Ishikawa (cell line): ENCODE results near the gene DRD1.

Experiments
- CEBPB ChIP-seq: IDR thresholded peaks from 2 replicates; pipeline ENCODE4 v1.6.1; 2012
- CREB1 ChIP-seq: IDR thresholded peaks from 2 replicates; pipeline ENCODE4 v1.6.1; 2012; ENCODE audit warnings: low read depth
- EGR1 ChIP-seq: IDR thresholded peaks from 2 replicates; pipeline ENCODE4 v1.6.1; 2012
- EP300 ChIP-seq: IDR thresholded peaks from 2 replicates; pipeline ENCODE4 v1.6.1; 2012; ENCODE audit warnings: borderline replicate concordance
- FOXM1 ChIP-seq: IDR thresholded peaks from 2 replicates; pipeline ENCODE4 v1.6.1; 2012; ENCODE audit warnings: low read depth, borderline replicate concordance
- MAX ChIP-seq: IDR thresholded peaks from 2 replicates; pipeline ENCODE4 v1.6.1; 2012
- NFIC ChIP-seq: IDR thresholded peaks from 2 replicates; pipeline ENCODE4 v1.6.1; 2012
- RAD21 ChIP-seq: IDR thresholded peaks from 2 replicates; pipeline ENCODE4 v1.6.1; 2012; ENCODE audit warnings: low read depth
- REST ChIP-seq: IDR thresholded peaks from 2 replicates; pipeline ENCODE4 v1.6.1; 2012; ENCODE audit warnings: low read depth, mild to moderate bottlenecking
- TAF1 ChIP-seq: IDR thresholded peaks from 2 replicates; pipeline ENCODE4 v1.6.1; 2012; ENCODE audit warnings: low read depth, mild to moderate bottlenecking
- TCF12 ChIP-seq: IDR thresholded peaks from 2 replicates; pipeline ENCODE4 v1.6.1; 2012; ENCODE audit warnings: low read depth
- TEAD4 ChIP-seq: IDR thresholded peaks from 2 replicates; pipeline ENCODE4 v1.6.1; 2012
- YY1 ChIP-seq: IDR thresholded peaks from 2 replicates; pipeline ENCODE4 v1.6.1; 2012; ENCODE audit warnings: low read depth
- ZBTB7A ChIP-seq: IDR thresholded peaks from 2 replicates; pipeline ENCODE4 v1.6.1; 2012; ENCODE audit warnings: low read depth
- TF ChIP-seq, protein P1 (sequence below): IDR thresholded peaks from 2 replicates; pipeline ENCODE4 v1.6.1; 2012

Gene DRD1

DNA sequence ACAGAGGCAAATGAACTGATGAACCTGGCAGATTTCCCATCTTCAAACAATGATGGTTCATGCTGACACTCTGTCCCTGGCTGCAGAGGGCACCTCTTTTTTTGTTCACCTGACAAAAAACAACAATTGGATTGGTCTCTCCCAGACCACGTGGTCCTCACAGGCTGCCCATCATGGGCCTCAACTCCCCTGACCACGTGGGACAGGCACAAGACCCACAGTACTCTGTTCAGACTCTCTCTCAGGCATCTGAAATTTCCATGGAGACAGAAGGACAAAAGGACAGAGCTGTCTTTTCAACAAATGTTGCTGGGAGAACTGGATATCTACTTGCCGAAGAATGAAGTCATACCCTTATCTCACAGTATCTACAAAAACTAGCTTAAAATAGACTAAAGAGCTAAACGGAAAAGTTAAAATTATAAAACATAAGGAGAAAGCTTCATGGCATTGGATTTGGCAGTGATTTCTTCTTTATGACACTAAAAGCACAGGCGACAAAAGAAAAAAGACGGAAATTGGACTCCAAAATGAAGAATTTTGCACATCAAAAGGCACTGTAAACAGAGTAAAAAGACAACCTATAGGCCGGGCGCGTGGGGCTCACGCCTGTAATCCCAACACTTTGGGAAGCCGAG is 12.2 kb upstream of the DRD1 start:
- no peak for TF ChIP-seq CEBPB
- TF ChIP-seq TCF12, result no peak

DNA sequence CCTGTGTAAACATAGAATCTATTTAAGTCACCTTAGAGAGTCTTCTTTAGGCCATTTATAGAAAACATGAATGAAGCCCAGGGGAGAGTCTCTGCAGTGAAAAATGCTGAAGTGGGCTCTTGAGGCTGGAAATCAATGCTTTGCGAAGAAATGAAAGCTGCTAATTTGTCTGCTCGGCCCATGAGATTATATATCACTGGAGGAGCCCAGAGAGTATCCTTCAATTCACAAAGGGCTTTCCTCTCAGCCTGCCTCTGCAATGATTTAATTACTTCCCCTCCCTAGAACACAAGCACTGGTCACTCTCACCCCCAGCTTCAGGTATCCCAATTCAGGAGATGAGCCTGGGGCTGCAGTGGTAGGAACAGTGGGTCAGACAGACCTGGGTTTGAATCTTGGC is 8.2 kb upstream of the DRD1 start:
- no peak for TF ChIP-seq CEBPB
- TF ChIP-seq TCF12, result no peak
- no peak for TF ChIP-seq ZBTB7A
- TF ChIP-seq RAD21, result no peak
- no peak for TF ChIP-seq EGR1
- no peak for TF ChIP-seq TEAD4
- no peak for TF ChIP-seq MAX
- TF ChIP-seq, protein P1, sequence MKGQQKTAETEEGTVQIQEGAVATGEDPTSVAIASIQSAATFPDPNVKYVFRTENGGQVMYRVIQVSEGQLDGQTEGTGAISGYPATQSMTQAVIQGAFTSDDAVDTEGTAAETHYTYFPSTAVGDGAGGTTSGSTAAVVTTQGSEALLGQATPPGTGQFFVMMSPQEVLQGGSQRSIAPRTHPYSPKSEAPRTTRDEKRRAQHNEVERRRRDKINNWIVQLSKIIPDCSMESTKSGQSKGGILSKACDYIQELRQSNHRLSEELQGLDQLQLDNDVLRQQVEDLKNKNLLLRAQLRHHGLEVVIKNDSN, result no peak

GRCh38 chr5:175448276-175448675 is 4.3 kb upstream of the DRD1 start:
- TF ChIP-seq EP300 (no peak), REST (no peak), CREB1 (no peak), ZBTB7A (no peak), FOXM1 (no peak), EGR1 (no peak), YY1 (no peak), NFIC (no peak), CEBPB (no peak), TEAD4 (no peak), TAF1 (no peak), TCF12 (no peak), RAD21 (no peak), MAX (no peak)
- TF ChIP-seq, protein P1, result no peak

- TF ChIP-seq CEBPB, result no peak
- TF ChIP-seq MAX, result no peak
- no peak for TF ChIP-seq TAF1
- TF ChIP-seq, protein P1, result no peak
- no peak for TF ChIP-seq TEAD4
- TF ChIP-seq TCF12, result no peak
- TF ChIP-seq FOXM1, result no peak
- no peak for TF ChIP-seq YY1
- no peak for TF ChIP-seq ZBTB7A
- no peak for TF ChIP-seq RAD21
- TF ChIP-seq CREB1, result no peak
- no peak for TF ChIP-seq EP300
- no peak for TF ChIP-seq NFIC
- TF ChIP-seq REST, result no peak
- no peak for TF ChIP-seq EGR1
Measured at GRCh38 chr5:175447571-175447970, 3.6 kb upstream of the DRD1 start.

DNA sequence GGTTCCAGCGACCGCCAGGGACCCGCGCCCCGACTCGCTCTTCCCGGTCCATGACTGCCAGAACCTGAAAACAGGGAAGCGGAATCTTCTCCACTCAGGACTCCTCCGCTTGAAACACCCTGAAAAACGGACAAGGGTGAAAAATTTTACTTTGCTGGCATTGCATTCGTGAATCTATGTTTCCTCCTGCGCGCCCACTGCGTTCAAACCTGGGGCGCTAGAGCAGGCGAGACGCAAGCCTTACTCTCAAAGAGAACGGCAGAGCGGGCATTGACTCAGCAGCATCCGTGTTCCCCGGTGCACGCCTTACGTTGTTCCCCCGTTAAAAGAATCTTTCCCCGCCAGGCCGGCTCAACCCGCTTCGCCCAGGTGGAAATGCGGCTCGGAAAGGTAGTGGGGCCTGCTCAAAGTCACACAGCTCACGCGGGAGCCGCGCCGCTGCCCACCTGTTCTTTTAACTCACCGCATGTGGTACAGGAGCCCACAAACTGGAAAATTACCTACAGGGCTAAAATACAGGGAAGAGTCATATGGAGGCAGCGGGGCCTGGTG is 999 bp upstream of the DRD1 start:
- no peak for TF ChIP-seq RAD21
- TF ChIP-seq MAX, result no peak
- no peak for TF ChIP-seq TEAD4
